Measurements from ENCODE around the gene GRXCR1.

The GRXCR1 gene

DNA sequence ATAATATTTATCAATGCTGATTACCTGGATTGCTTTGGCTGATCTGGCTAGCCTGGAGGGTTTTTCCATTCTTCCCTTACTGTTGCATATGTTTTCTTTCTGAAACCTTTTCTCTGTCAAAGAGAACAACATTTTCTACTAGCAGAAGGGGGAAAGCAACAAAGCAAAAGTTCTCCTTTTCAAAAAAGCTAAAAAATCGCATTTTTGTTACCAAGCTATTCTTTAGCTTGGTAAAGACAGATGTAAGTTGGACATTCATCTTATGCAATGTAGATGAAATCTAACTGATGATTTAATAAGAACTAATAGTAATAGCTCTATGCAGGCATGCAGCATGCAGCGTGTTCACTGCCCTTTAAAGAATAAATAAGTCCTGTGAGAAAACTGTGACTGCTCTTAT lies at the start of gene GRXCR1:
Gene GRXCR1 (plus strand): TSS at position 301 of the 400 bp plus-strand sequence. CDS start 554 bp downstream, outside the sequence.
- no peak for DNase-seq (ENCODE audit: low spot score)

GRCh38 chr4:42843694-42844093 lies 48.8 kb upstream of the GRXCR1 start:
- no peak for DNase-seq (ENCODE audit: low spot score)

DNA sequence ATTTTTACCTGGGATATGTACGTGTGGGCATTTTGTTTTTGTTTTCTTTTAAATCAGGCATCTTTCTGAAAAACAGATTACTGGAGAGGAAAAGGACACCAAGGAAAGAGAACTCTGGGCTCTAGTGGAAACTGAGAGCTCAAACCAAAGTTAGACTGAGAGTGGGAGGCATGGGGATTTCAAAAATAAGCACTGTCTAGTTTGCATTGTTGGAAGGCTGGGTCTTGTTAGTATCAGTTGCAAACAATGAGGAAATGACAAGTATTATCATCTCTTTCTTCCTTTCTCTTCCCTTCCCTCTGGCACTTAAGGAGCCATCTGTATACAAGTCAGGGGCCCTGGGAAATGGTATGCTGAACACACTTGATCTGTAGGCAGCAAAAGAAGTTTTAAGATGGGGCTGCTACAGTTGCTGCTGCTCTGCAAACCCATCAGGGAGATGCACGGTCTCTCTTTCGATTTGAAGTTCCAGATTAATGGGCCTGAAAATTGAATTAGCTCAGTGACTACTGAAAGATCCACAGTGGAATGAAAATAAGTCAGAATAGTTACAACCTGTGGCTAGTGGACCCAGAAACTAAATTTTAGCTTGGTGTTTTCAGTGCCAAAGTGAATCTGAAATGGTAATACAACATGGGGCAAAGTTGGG lies 48.0 kb upstream of the GRXCR1 start:
- DNase-seq (ENCODE audit: low spot score) = no peak

- no peak for DNase-seq (ENCODE audit: low spot score)
These were observed 46.9 kb upstream of the GRXCR1 start for GRCh38 chr4:42845586-42845985.

GRCh38 chr4:42855779-42856178 lies 36.7 kb upstream of the GRXCR1 start:
- no peak for DNase-seq (ENCODE audit: low spot score)

DNA sequence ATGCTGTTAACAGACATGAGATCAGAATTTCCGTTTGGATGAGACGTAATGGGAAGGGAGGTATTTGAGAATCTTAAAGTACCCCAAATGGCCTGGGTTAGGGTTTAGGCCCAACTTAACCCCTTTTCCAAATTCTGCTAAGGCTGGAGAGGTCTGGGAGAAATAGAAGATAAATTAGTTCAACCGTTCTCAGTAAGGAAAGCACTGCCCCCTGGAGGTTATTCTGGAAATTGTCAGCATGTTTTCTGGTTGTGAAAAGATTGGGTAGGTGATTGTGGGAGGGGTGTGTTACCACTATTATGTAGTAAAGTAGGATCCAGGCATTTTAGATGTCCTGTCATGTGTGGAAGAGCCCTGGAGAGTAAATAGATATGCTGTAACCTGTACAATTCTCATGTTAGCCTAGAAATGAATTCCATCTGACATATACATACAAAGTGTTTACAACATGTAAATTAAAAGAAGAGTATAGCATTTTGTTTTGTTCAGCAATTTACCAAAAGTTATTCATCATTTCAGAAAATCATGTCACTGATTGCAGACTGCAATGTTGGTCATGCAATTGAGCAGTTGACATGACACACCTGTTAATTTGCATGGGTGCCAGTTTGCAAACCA lies 26.8 kb upstream of the GRXCR1 start:
- DNase-seq (ENCODE audit: low spot score) = peak; percentile 66

DNA sequence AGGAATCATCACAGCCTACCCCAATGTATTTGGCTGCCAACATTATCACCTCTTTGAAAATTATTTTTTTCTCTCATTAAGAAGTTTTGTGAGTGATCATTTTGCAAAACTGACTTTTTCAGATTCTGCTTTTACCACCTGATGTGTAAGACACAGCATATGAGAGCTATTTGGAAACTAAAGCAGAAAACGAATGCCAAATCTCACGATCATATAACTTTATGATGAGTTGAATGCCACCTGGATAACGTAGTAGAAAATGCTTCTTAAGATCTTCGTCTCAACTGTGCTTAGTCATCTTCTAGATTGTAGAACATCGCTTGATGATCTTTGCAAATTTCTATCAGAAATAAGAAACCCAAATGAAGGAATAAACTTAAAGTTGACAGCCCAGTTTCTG lies 21.3 kb upstream of the GRXCR1 start:
- no peak for DNase-seq (ENCODE audit: low spot score)

- DNase-seq (ENCODE audit: low spot score) = no peak
These were observed 20.7 kb upstream of the GRXCR1 start for GRCh38 chr4:42871671-42872290.

DNA sequence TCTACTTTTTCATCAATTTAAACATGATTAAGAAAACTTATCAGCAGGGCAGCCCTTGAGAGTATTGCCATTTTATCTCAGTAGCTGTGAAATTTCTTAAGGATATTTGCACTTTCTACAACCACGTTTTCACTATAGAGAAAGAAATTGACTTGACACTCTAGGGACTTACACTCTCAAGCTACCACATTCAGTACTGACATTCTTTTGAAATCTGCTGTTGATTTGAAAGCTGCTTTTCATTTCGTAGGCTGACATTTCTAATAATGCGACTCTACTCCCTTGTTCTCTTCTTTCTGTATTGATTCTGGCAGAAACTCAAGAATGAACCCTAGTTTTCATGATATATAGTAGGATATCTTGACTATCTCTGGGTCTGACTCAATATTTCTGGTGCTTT lies 13.7 kb upstream of the GRXCR1 start:
- DNase-seq (ENCODE audit: low spot score) = no peak

DNA sequence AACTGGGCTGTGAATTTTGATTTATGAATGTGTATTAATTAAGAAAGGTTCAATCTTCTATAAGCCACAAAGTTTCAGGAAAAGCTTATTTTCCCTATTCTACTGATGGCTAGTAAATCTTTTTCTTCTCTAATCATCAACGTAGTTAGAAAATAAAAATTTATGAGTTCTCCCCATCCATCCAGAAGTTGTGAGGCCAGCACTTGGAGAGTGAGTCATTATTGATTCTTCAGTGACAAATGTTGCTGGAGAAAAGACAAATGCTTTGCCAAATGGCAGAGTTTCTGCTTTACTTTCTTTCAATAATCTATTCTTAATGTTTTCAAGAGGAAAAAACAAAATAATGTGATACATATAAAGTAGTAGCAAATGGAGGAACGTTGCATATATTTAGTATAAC lies 11.3 kb upstream of the GRXCR1 start:
- no peak for DNase-seq (ENCODE audit: low spot score)

- DNase-seq (ENCODE audit: low spot score) = no peak
These were observed 869 bp upstream of the GRXCR1 start for GRCh38 chr4:42891644-42892043.

DNA sequence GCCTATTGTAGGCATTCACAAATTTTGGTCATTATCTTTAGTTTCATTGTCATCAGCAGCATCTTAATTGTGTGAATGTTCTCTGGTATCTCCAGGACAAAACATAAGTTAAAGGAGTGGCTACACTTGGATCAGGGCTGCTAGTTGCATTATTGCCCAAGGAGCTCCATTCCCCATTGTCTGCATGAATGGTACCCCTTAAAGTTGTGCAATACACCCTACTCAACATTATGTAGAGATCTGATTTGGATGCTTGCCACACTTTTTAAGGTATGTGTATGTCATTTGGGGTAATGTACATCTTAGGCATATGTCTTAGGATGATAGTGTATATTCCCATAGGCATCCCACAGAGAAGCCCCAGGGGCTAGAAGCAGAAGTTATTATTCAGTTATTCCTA lies 2.9 kb downstream of the GRXCR1 start:
- no peak for DNase-seq (ENCODE audit: low spot score)

DNA sequence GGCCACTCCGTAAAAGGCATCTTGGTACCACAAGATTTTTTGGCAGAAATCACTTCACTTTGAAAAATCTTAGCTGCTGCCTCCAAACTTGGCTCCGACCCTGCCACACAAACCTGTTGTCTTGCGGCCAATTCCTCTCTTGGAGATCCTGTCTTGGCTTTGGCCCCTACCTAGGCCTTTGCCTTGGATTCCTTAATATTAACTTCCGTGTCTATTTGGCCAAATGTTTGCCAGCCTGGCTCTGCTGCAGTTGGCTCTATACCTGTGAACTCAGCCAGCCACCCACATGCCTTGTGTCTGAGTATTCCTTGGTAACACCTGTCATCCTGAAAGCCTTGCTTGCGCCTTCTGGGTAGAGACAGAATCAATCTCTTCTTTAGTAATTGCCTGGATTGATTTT lies 12.5 kb downstream of the GRXCR1 start:
- DNase-seq (ENCODE audit: low spot score) = no peak

DNA sequence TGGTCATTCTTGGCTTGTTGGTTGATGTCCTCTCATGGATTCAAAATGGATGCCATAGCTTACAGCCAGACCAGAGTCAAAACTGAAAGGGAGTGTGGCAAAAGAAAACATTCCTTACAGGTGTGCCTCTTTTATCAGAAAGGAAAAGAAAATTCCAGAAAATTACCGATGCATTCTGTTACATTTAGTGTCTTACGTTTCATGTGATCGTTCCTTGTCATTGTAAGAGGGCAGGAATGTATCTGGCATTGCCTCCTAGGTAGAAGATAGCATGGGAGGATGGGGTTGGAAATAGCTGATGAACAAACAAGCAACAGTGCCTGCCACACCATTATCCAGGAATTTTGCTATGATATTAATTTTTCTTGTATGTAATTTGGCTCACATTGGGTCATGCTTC lies 13.1 kb downstream of the GRXCR1 start:
- DNase-seq (ENCODE audit: low spot score) = no peak

DNA sequence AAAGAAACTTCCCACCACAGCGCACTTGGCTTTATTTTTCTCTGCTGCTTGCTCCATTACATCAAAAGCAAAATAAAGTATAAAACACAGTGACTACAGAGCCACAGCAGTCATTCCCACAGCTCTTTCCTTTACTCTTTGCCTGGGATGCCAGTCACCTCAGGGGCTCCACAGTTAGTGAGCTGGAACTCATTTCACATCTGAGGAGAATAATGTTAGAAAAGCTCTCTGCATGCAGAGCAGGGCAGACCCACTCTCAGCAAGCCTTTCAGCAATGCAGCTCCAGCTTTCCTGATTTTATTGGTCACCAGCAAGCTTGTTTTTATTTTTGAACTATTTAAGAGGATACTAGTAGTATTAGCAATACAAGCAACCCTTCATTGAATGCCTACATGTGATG lies 13.8 kb downstream of the GRXCR1 start:
- DNase-seq (ENCODE audit: low spot score) = no peak

DNA sequence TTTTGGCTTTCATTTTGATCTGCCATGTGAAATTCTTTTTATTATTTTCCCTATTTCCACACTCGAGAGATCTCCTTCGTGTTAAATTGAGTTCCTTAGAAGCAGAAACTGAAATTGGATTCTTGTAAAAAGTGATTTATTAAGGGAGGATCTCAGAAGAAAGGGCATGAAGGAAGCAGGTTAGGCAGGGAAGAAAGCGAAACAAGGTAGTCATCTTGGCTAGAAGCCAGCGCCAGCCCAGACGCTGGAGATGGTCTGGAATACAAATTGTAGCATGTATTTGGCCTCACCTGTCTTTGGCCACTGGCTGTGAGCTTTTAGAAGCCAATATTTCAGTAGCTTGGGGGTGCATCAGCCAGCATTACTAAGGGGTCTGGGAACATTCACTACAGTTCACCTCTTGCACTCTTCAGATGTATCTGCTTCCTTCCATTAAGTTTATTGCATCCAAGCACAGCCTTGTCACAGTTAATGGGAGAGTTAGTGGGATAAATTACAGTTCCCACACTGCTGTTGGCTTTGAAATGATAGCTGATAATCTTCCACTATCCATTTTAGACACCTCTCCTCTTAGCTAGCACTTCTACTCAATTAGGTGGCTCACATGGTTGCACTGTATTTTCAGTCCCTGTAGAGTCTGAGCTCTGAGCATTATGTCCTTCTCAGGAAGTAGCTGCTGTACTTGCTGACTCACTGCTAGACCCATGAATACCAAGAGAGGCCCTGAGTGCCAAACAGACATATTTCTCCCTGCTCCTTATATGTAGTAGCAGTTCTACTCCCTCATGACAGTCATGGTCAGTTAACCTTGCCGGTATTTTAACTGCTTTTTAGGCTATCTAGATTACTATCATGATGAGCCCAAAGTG lies 14.6 kb downstream of the GRXCR1 start:
- no peak for DNase-seq (ENCODE audit: low spot score)

- no peak for DNase-seq (ENCODE audit: low spot score)
These were observed 17.9 kb downstream of the GRXCR1 start for GRCh38 chr4:42910459-42910858.

DNA sequence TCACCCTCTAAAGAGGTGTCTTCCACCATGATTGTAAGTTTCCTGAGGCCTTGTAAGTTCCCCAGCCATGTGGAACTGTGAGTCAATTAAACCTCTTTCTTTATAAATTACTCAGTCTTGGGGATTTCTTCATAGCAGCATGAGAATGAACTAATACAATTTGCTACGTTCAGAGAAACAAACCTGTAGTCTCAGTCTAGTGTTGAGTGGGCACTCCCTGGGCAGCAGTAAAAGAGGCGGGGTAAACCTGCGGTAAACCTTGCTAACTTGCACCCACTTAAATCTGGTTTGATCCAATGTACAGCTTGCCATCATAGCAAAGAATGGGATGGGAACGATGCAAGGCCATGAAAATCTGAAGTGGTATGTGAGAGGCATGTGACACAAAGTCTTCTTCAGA lies 22.4 kb downstream of the GRXCR1 start:
- no peak for DNase-seq (ENCODE audit: low spot score)

- no peak for DNase-seq (ENCODE audit: low spot score)
These were observed 23.0 kb downstream of the GRXCR1 start for GRCh38 chr4:42915484-42915883.

- DNase-seq (ENCODE audit: low spot score) = no peak
These were observed 24.8 kb downstream of the GRXCR1 start for GRCh38 chr4:42917296-42917695.

- DNase-seq (ENCODE audit: low spot score) = no peak
These were observed 30.9 kb downstream of the GRXCR1 start for GRCh38 chr4:42923431-42923830.

GRCh38 chr4:42925921-42926320 lies 33.4 kb downstream of the GRXCR1 start:
- DNase-seq (ENCODE audit: low spot score) = no peak

- DNase-seq (ENCODE audit: low spot score) = no peak
These were observed 35.4 kb downstream of the GRXCR1 start for GRCh38 chr4:42927946-42928345.

Measured in CD4-positive, alpha-beta T cell treated with Interleukin-2 at 100 ng/mL for 4 hours (primary cell).